Measurements from ENCODE around the gene RNF141.
A peak's percentile ranks its signal among the peaks of the same experiment; 100 is the strongest.

Gene RNF141

GRCh38 chr11:10539339-10539738 lies 1.6 kb downstream of the RNF141 start:
- no peak for TF ChIP-seq CTCF (conservative IDR thresholded peaks at IDR 0.05; ENCODE audit: low read length)
- no peak for DNase-seq (ENCODE audit: low read depth)
- no peak overlapping the region for H3K4me3 ChIP-seq (ENCODE audit: low read length)

- no peak for TF ChIP-seq CTCF (conservative IDR thresholded peaks at IDR 0.05; ENCODE audit: low read length)
- H3K4me3 ChIP-seq (ENCODE audit: low read length) = no peak overlapping the region
- DNase-seq (ENCODE audit: low read depth) = no peak
Measured at GRCh38 chr11:10538924-10539323, 2.1 kb downstream of the RNF141 start.

- no peak for DNase-seq (ENCODE audit: low read depth)
- TF ChIP-seq CTCF (conservative IDR thresholded peaks at IDR 0.05; ENCODE audit: low read length) = no peak
Measured at GRCh38 chr11:10537600-10537999, 3.4 kb downstream of the RNF141 start.

GRCh38 chr11:10534316-10534715 lies 6.7 kb downstream of the RNF141 start:
- no peak overlapping the region for H3K4me3 ChIP-seq (ENCODE audit: low read length)
- no peak for TF ChIP-seq CTCF (conservative IDR thresholded peaks at IDR 0.05; ENCODE audit: low read length)
- DNase-seq (ENCODE audit: low read depth) = no peak

More at GRCh38 chr11:10537600-10537999, 3.4 kb downstream of the RNF141 start:
- no peak overlapping the region for H3K4me3 ChIP-seq (ENCODE audit: low read length)

GRCh38 chr11:10533323-10533722 lies 7.7 kb downstream of the RNF141 start:
- DNase-seq (ENCODE audit: low read depth) = no peak
- no peak for TF ChIP-seq CTCF (conservative IDR thresholded peaks at IDR 0.05; ENCODE audit: low read length)
- no peak overlapping the region for H3K4me3 ChIP-seq (ENCODE audit: low read length)

GRCh38 chr11:10532526-10532925 lies 8.5 kb downstream of the RNF141 start:
- no peak for DNase-seq (ENCODE audit: low read depth)
- TF ChIP-seq CTCF (conservative IDR thresholded peaks at IDR 0.05; ENCODE audit: low read length) = no peak
- H3K4me3 ChIP-seq (ENCODE audit: low read length) = no peak overlapping the region

GRCh38 chr11:10529279-10529678 lies 11.7 kb downstream of the RNF141 start:
- TF ChIP-seq CTCF (conservative IDR thresholded peaks at IDR 0.05; ENCODE audit: low read length) = no peak
- no peak overlapping the region for H3K4me3 ChIP-seq (ENCODE audit: low read length)
- DNase-seq (ENCODE audit: low read depth) = peak; percentile 38

All from AG10803 (cell line).